ENCODE data around the gene TBC1D22A.

Gene TBC1D22A

DNA sequence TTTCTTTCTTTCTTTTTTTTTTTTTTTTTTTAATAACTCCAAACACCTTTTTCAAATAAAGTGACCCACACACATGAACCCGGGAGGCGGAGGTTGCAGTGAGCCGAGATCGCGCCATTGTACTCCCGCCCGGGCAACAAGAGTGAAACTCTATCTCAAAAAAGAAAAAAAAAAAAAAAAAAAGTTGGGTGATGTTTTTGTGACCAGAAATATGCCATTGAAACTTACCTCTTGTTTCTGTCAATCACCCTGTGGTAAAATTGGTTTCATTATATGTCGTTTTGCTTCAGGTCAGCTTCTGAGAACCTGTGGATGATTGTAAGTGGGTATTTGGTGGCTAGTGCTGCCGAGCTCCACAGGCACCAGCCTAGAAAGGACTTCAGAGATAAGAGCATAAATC, 238.8 kb downstream of the TBC1D22A start:
- Histone ChIP-seq H3K4me1 (no peaks in the 10 kb centered on the region), H3K27me3 (no peaks in the 10 kb centered on the region), H3K9me3 (no peaks in the 10 kb centered on the region), H3K4me3 (no peak overlapping the region), H3K27ac (no peak overlapping the region), H3K36me3 (peaks cover 0 to 16% (median 14%) of the 10 kb centered on the region in 3 donors)
- intact Hi-C loops (cut with DNase I; ENCODE audit: low total_unique reads) = no loop called here
- TF ChIP-seq, protein P1, sequence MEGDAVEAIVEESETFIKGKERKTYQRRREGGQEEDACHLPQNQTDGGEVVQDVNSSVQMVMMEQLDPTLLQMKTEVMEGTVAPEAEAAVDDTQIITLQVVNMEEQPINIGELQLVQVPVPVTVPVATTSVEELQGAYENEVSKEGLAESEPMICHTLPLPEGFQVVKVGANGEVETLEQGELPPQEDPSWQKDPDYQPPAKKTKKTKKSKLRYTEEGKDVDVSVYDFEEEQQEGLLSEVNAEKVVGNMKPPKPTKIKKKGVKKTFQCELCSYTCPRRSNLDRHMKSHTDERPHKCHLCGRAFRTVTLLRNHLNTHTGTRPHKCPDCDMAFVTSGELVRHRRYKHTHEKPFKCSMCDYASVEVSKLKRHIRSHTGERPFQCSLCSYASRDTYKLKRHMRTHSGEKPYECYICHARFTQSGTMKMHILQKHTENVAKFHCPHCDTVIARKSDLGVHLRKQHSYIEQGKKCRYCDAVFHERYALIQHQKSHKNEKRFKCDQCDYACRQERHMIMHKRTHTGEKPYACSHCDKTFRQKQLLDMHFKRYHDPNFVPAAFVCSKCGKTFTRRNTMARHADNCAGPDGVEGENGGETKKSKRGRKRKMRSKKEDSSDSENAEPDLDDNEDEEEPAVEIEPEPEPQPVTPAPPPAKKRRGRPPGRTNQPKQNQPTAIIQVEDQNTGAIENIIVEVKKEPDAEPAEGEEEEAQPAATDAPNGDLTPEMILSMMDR (IDR thresholded peaks at IDR 0.05) = no peak
- no peak for DNase-seq

DNA sequence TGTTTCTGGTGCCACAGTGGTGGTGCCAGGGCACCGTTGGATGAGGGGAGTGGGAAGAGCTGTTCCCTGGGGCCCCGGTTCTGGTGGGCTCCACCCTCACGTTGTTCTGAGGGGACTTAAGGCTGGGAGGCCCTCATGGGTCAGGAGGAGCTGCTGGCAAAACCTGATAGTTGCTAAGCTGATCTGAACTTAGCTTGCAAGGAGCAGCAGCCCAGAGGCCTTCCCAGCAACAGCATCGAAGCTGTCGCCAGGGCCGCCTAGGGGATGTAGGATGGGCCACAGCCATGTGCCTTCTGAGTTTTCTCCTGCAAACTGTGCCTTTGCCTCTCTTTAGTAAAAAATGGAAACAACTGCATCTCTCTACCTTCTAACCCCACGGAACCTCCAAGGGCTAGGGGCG, 240.2 kb downstream of the TBC1D22A start:
- Histone ChIP-seq H3K4me3 (no peak overlapping the region), H3K4me1 (no peaks in the 10 kb centered on the region), H3K27ac (no peak overlapping the region), H3K27me3 (no peaks in the 10 kb centered on the region), H3K9me3 (no peaks in the 10 kb centered on the region), H3K36me3 (peaks cover 0 to 15% (median 13%) of the 10 kb centered on the region in 3 donors)
- DNase-seq = no peak
- intact Hi-C loops (cut with DNase I; ENCODE audit: low total_unique reads) = no loop called here
- TF ChIP-seq, protein P1 (IDR thresholded peaks at IDR 0.05) = no peak

DNA sequence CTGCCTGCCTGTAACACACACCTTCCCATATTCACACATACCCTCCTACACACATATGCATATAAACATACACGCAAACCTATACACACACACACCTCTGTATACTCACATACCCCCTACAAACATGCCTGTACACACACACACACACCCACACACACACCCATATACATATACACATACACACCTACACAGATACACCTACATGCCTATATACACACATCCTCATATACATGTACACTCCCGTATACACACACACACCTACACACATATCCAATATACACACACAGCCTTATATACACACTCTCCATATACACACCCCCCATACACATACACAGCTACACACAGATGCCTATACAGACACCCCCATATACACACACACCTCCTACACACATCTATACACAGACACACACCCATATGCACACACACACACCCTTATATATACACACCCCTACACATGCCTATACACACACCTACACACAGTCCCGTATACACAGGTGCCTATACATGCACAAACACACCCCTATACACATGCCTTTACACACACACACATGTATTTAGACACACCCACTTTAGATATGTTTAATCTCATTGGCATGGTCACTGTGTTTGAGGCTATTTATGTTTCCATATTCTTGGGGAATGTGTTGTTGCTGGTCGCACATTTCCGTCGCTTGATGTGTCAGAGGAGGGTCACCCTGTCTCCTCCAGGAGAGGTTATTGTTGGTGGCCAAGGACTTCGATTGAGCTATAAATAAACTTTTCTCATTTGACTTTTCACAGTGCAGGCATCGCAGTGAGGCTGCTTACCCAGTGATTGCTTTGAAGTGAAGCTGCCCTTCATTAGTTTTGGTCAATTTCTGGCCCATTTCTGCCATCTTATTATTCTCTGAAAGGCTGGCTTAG, 243.3 kb downstream of the TBC1D22A start:
- Histone ChIP-seq H3K36me3 (peaks cover 8 to 11% (median 10%) of the 10 kb centered on the region in 3 donors), H3K27ac (no peak overlapping the region), H3K27me3 (no peaks in the 10 kb centered on the region), H3K4me1 (no peaks in the 10 kb centered on the region), H3K4me3 (no peak overlapping the region), H3K9me3 (no peaks in the 10 kb centered on the region)
- no peak for DNase-seq
- TF ChIP-seq, protein P1 (IDR thresholded peaks at IDR 0.05) = no peak
- intact Hi-C loops (cut with DNase I; ENCODE audit: low total_unique reads) = no loop called here

DNA sequence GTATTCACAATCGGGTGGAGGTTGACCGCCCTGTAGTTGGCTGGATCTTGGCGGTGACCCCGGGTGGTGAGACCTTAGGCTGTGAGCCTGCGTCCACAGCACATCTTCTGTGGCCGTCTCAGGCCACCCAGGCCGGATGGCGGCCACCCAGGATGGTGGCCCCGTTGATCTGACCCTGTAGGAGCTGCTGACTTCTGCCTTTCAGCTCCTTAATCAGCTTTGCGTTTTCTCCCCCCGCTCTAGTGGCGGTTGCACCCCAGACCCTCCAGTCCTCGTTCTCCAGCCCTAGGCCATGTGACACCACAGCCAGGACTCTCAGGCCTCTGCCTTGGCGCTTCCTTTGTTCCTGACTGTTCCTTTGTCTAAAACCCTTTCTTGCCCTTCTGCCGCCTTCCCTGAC, 244.0 kb downstream of the TBC1D22A start:
- H3K27ac ChIP-seq = no peak overlapping the region
- intact Hi-C loops (cut with DNase I; ENCODE audit: low total_unique reads) = no loop called here
- H3K4me1 ChIP-seq = no peaks in the 10 kb centered on the region
- DNase-seq = no peak
- TF ChIP-seq, protein P1 (IDR thresholded peaks at IDR 0.05) = no peak
- H3K27me3 ChIP-seq = no peaks in the 10 kb centered on the region
- H3K9me3 ChIP-seq = no peaks in the 10 kb centered on the region
- no peak overlapping the region for H3K4me3 ChIP-seq
- peaks cover 8 to 11% (median 10%) of the 10 kb centered on the region in 3 donors for H3K36me3 ChIP-seq

DNA sequence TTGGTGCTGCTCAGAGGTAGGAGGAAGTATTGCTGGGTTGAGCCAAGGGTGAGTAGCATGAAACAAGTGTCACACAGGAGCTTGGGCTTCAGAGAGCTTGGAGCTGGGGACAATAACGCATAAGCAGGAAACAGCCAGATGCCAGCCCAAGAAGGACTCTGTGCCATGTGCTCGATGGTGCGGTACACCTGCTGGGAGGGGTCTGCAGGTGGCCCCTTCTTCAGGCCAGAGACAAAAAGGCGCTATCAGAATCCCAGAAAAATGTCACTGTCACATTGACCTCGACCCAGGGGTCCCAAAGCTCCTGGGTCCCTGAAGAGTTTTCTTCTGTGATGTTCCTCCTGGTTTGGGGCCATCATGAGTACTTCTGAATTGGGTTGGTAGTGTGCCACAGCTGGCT, 244.4 kb downstream of the TBC1D22A start:
- Histone ChIP-seq H3K9me3 (no peaks in the 10 kb centered on the region), H3K27me3 (no peaks in the 10 kb centered on the region), H3K4me1 (no peaks in the 10 kb centered on the region), H3K36me3 (peaks cover 8 to 11% (median 10%) of the 10 kb centered on the region in 3 donors), H3K27ac (no peak overlapping the region), H3K4me3 (no peak overlapping the region)
- DNase-seq = no peak
- intact Hi-C loops (cut with DNase I; ENCODE audit: low total_unique reads) = no loop called here
- TF ChIP-seq, protein P1 (IDR thresholded peaks at IDR 0.05) = no peak
